Mesenchymal stem cell (in vitro differentiated cells and primary cell): Measurements from ENCODE around the gene RIMS4.

Source experiments
- DNase-seq: peaks from one replicate; pipeline ENCODE4 v3.0.0-alpha.2; 2013
- H2AFZ ChIP-seq: one replicate; pipeline ENCODE4 v1.6.1; 2013; ENCODE audit warnings: low read depth, mild to moderate bottlenecking, control low read depth, inconsistent platforms, low read length, moderate library complexity
- H2AK5ac ChIP-seq: 2 replicates; pipeline ENCODE4 v1.6.1; 2013; ENCODE audit warnings: low read length, moderate library complexity, mild to moderate bottlenecking, inconsistent platforms; ENCODE audit not compliant: severe bottlenecking
- H2BK120ac ChIP-seq: one replicate; pipeline ENCODE4 v1.6.1; 2013; ENCODE audit warnings: low read depth, mild to moderate bottlenecking, inconsistent platforms, low read length, moderate library complexity
- H2BK12ac ChIP-seq, 2 experiments: one replicate each; pipeline ENCODE4 v1.6.1; 2013; ENCODE audit warnings: inconsistent platforms in 2 of 2, low read length in 2 of 2, mild to moderate bottlenecking in 2 of 2, moderate library complexity in 2 of 2, control low read depth in 1 of 2
- H2BK15ac ChIP-seq: one replicate; pipeline ENCODE4 v1.6.1; 2013; ENCODE audit warnings: mild to moderate bottlenecking, low read depth, inconsistent platforms; ENCODE audit not compliant: poor library complexity, severe bottlenecking
- H2BK5ac ChIP-seq: 2 replicates; pipeline ENCODE4 v1.6.1; 2013; ENCODE audit warnings: low read depth, mild to moderate bottlenecking, low read length, control low read depth, inconsistent platforms; ENCODE audit not compliant: poor library complexity, severe bottlenecking
- H3K14ac ChIP-seq, 2 experiments: one replicate each; pipeline ENCODE4 v1.6.1; 2013; ENCODE audit warnings: inconsistent platforms in 2 of 2, low read length in 2 of 2, control low read depth in 1 of 2, mild to moderate bottlenecking in 1 of 2, moderate library complexity in 1 of 2
- H3K18ac ChIP-seq, 2 experiments: one replicate each; pipeline ENCODE4 v1.6.1; 2013; ENCODE audit warnings: inconsistent platforms in 2 of 2, low read length in 2 of 2, control low read depth in 1 of 2, low read depth in 1 of 2, mild to moderate bottlenecking in 1 of 2
- H3K23ac ChIP-seq, 2 experiments: one replicate each; pipeline ENCODE4 v1.6.1; 2013; ENCODE audit warnings: inconsistent platforms in 2 of 2, low read length in 2 of 2, mild to moderate bottlenecking in 2 of 2, moderate library complexity in 2 of 2, control low read depth in 1 of 2
- H3K27ac ChIP-seq: 2 replicates; pipeline ENCODE4 v1.5.1; 2013; ENCODE audit warnings: mild to moderate bottlenecking, moderate library complexity, low read length, control low read depth, inconsistent platforms; ENCODE audit not compliant: poor library complexity, severe bottlenecking
- H3K27me3 ChIP-seq, 2 experiments: 2 replicates each; pipeline versions ENCODE4 v1.6.1 to v1.7.0; 2013; ENCODE audit warnings: low read length in 2 of 2, mild to moderate bottlenecking in 2 of 2, moderate library complexity in 2 of 2, control low read depth in 1 of 2, inconsistent platforms in 1 of 2; ENCODE audit not compliant: control insufficient read depth in 1 of 2, insufficient read depth in 1 of 2
- H3K36me3 ChIP-seq, 2 experiments: 2 replicates each; pipeline versions ENCODE4 v1.6.1 to v1.7.0; 2013; ENCODE audit warnings: low read length in 2 of 2, control low read depth in 1 of 2, inconsistent platforms in 1 of 2, low read depth in 1 of 2, mild to moderate bottlenecking in 1 of 2; ENCODE audit not compliant: insufficient read depth in 2 of 2, control insufficient read depth in 1 of 2
- H3K4ac ChIP-seq, 2 experiments: one replicate each; pipeline ENCODE4 v1.6.1; 2013; ENCODE audit warnings: inconsistent platforms in 2 of 2, low read length in 2 of 2, mild to moderate bottlenecking in 2 of 2, moderate library complexity in 2 of 2, control low read depth in 1 of 2, low read depth in 1 of 2
- H3K4me1 ChIP-seq: 2 replicates; pipeline ENCODE4 v1.6.1; 2013; ENCODE audit warnings: low read depth, low read length, control low read depth; ENCODE audit not compliant: control insufficient read depth, insufficient read depth
- H3K4me2 ChIP-seq: 2 replicates; pipeline ENCODE4 v1.6.1; 2013; ENCODE audit warnings: low read length, mild to moderate bottlenecking, inconsistent platforms; ENCODE audit not compliant: poor library complexity, severe bottlenecking
- H3K4me3 ChIP-seq, 2 experiments: 2 replicates each; pipeline versions ENCODE4 v1.5.1 to v1.7.0; 2013; ENCODE audit warnings: low read length in 2 of 2, mild to moderate bottlenecking in 2 of 2, control low read depth in 1 of 2, low read depth in 1 of 2; ENCODE audit not compliant: insufficient read depth in 1 of 2
- H3K79me1 ChIP-seq: replicated peaks from 2 replicates; pipeline ENCODE4 v1.6.1; 2013; ENCODE audit warnings: mild to moderate bottlenecking, control low read depth, low read length, inconsistent platforms; ENCODE audit not compliant: poor library complexity, severe bottlenecking
- H3K9ac ChIP-seq: 2 replicates; pipeline ENCODE4 v1.7.0; 2013; ENCODE audit warnings: mild to moderate bottlenecking, low read length, moderate library complexity
- H3K9me3 ChIP-seq: 2 replicates; pipeline ENCODE4 v1.7.0; 2013; ENCODE audit warnings: mild to moderate bottlenecking, low read length; ENCODE audit not compliant: control insufficient read depth
- H4K8ac ChIP-seq: one replicate; pipeline ENCODE4 v1.6.1; 2013; ENCODE audit warnings: inconsistent platforms, mild to moderate bottlenecking, low read length, moderate library complexity
- H4K91ac ChIP-seq: one replicate; pipeline ENCODE4 v1.6.1; 2013; ENCODE audit warnings: mild to moderate bottlenecking, low read length, inconsistent platforms
- WGBS: methylation state at CpG from one replicate; pipeline ENCODE4 v1.1.7; 2013; ENCODE audit warnings: mixed read lengths; 5-methylcytosine and 5-hydroxymethylcytosine counted together

The RIMS4 gene

DNA sequence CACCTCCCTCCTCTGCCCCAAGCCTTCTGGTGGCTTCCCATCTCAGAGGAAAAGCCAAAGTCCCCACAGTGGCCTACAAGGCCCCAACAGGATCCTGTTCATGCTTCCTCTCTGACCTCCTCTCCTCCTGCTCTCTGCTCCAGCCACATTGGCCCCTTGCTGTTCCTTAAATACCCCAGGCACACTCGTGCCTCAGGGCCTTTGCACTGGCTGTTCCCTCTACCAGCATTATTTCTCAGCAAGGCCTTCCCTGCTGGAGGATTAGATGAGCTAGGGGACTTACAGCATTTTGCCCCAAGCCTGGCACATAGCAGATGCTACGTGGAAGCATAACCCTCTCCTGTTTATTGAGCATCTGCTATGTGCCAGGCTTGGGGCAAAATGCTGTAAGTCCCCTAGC lies 87.4 kb downstream of the RIMS4 start:
- Histone ChIP-seq H2BK15ac (no peak overlapping the region), H2AK5ac (peak overlapping the region; percentile 57), H4K8ac (no peak overlapping the region), H3K27ac (no peak overlapping the region), H3K4me2 (no peak overlapping the region), H3K79me1 (no peaks in the 10 kb centered on the region), H2BK12ac (peak overlapping the region in 1 of 2 experiments; percentile 21), H3K9me3 (no peaks in the 10 kb centered on the region), H3K27me3 (no peaks in the 10 kb centered on the region), H3K23ac (no peak overlapping the region), H3K14ac (no peak overlapping the region), H2BK120ac (no peak overlapping the region), H3K9ac (peak overlapping the region; percentile 54), H2BK5ac (no peak overlapping the region), H3K4me1 (peaks cover 12% of the 10 kb centered on the region), H4K91ac (no peak overlapping the region), H3K4ac (no peak overlapping the region), H3K36me3 (peaks cover 0 to 90% of the 10 kb centered on the region in 2 experiments), H3K4me3 (no peak overlapping the region), H3K18ac (no peak overlapping the region), H2AFZ (no peak overlapping the region)
- no peak for DNase-seq
- WGBS = 76% methylated on average over 2 of the region's 2 CpGs

DNA sequence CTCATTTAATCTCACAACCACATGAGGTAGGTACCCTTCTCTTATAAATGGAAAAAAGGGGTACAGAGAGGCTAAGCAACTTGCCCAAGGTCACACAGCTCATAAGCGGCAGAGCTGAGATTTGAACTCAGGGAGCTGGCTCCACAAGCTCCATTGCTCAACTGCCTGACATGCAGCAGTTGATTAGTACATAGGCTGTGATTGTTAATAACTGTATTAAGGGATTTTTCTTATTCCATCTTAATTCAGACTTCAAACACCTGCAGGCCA lies 88.6 kb downstream of the RIMS4 start:
- peaks cover 12% of the 10 kb centered on the region for H3K4me1 ChIP-seq
- no peaks in the 10 kb centered on the region for H3K27me3 ChIP-seq
- WGBS = 73% methylated on average over 1 of the region's 1 CpG
- H2BK12ac ChIP-seq = no peak overlapping the region
- H2BK5ac ChIP-seq = no peak overlapping the region
- no peaks in the 10 kb centered on the region for H3K79me1 ChIP-seq
- peak overlapping the region; percentile 57 for H3K9ac ChIP-seq
- H3K36me3 ChIP-seq = peaks cover 0 to 88% of the 10 kb centered on the region in 2 experiments
- no peak overlapping the region for H3K4me3 ChIP-seq
- H2BK15ac ChIP-seq = no peak overlapping the region
- DNase-seq = no peak
- H4K8ac ChIP-seq = no peak overlapping the region
- no peak overlapping the region for H2BK120ac ChIP-seq
- no peaks in the 10 kb centered on the region for H3K9me3 ChIP-seq
- peak overlapping the region; percentile 4 for H2AK5ac ChIP-seq
- H3K18ac ChIP-seq = no peak overlapping the region
- no peak overlapping the region for H3K27ac ChIP-seq
- H3K23ac ChIP-seq = no peak overlapping the region
- no peak overlapping the region for H2AFZ ChIP-seq
- no peak overlapping the region for H4K91ac ChIP-seq
- no peak overlapping the region for H3K4ac ChIP-seq
- no peak overlapping the region for H3K4me2 ChIP-seq
- H3K14ac ChIP-seq = no peak overlapping the region

- Histone ChIP-seq H2BK120ac (no peak overlapping the region), H3K18ac (no peak overlapping the region), H3K23ac (no peak overlapping the region), H3K27me3 (no peaks in the 10 kb centered on the region), H3K9ac (peak overlapping the region; percentile 87), H3K79me1 (no peaks in the 10 kb centered on the region), H3K4ac (no peak overlapping the region), H2BK5ac (no peak overlapping the region), H2AK5ac (peak overlapping the region; percentile 4), H4K8ac (no peak overlapping the region), H3K36me3 (peaks cover 0 to 87% of the 10 kb centered on the region in 2 experiments), H3K4me1 (peaks cover 14% of the 10 kb centered on the region), H3K9me3 (no peaks in the 10 kb centered on the region), H2BK15ac (no peak overlapping the region), H3K4me2 (no peak overlapping the region), H2AFZ (no peak overlapping the region), H3K27ac (peak overlapping the region; percentile 77), H2BK12ac (peak overlapping the region in 1 of 2 experiments; percentile 56), H4K91ac (no peak overlapping the region), H3K4me3 (peak overlapping the region in 1 of 2 experiments; percentile 85), H3K14ac (no peak overlapping the region)
- peak; percentile 72 for DNase-seq
- WGBS = 33% methylated on average over 6 of the region's 11 CpGs
Observed at GRCh38 chr20:44720997-44721784, 89.2 kb downstream of the RIMS4 start.

GRCh38 chr20:44720621-44720996 lies 89.7 kb downstream of the RIMS4 start:
- no peak overlapping the region for H2AK5ac ChIP-seq
- no peak overlapping the region for H3K4me2 ChIP-seq
- H3K9me3 ChIP-seq = no peaks in the 10 kb centered on the region
- DNase-seq = peak; percentile 50
- H3K36me3 ChIP-seq = peaks cover 0 to 81% of the 10 kb centered on the region in 2 experiments
- no peak overlapping the region for H4K8ac ChIP-seq
- H4K91ac ChIP-seq = no peak overlapping the region
- no peak overlapping the region for H2AFZ ChIP-seq
- no peak overlapping the region for H2BK120ac ChIP-seq
- H3K23ac ChIP-seq = no peak overlapping the region
- H3K27ac ChIP-seq = peak overlapping the region; percentile 77
- H2BK15ac ChIP-seq = no peak overlapping the region
- no peaks in the 10 kb centered on the region for H3K27me3 ChIP-seq
- 71% methylated on average over 6 of the region's 7 CpGs for WGBS
- H3K18ac ChIP-seq = peak overlapping the region in 1 of 2 experiments; percentile 4
- peaks cover 14% of the 10 kb centered on the region for H3K4me1 ChIP-seq
- no peaks in the 10 kb centered on the region for H3K79me1 ChIP-seq
- peak overlapping the region; percentile 87 for H3K9ac ChIP-seq
- peak overlapping the region in 1 of 2 experiments; percentile 54 for H3K4ac ChIP-seq
- no peak overlapping the region for H3K14ac ChIP-seq
- H2BK5ac ChIP-seq = no peak overlapping the region
- peak overlapping the region in 1 of 2 experiments; percentile 85 for H3K4me3 ChIP-seq
- peak overlapping the region in 1 of 2 experiments; percentile 56 for H2BK12ac ChIP-seq
